ENCODE measurements around the gene EDC3. TPM values are rescaled to one million over a fixed set of nuclear protein-coding genes. Genes with fewer than 3 reads are reported as not detected.

EDC3 gene
- total and polyA plus RNA-seq, 11 donors, result 7.3 to 23.0 (median 16.5) TPM

DNA sequence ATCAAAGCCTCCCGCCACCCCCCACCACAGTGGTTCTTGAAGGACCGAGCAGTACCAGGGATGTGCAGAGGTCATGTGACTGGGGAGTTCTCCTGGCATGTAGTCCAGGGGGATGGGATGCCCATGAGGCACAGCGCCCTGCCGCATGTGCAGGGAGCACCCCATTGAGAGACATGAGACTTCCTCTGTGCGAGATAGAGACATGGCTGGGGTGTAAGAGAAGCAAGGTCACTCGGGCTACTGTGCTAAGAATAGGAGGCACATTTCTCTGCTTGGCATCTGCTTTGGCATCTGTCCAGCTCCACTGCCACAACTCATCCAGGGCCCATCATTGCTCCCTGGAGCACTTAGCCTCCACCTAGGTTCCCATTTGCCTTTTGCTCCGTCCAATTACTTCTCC, 31.9 kb upstream of the EDC3 start:
- DNase-seq (peak in 4 of 5 donors; percentile 62 to 77 (median 68)), ATAC-seq (peak; percentile 80 to 83 (median 82))
- WGBS, 4 donors, result 35 to 59% (median 54%) methylated on average over 4 to 7 of the region's 7 CpGs

DNA sequence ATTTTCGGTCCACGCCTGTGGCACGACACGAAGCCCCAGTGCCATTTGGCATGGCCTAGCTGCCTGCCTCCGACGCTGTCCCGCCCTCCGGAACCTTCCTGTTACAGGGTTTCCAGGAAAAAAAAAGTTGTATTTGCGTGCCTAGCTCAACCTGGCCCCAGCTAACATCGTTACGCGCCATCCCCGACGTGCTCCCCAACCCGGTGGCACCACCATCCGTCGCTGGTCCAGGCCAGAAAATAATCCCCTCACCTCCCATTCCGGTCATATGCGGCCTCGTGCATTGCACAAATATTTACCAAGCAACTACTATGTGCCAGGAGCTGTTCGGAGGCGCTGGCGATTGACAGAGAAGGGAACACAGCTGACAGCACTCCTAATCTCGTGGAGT, 30.9 kb upstream of the EDC3 start:
- H3K4me3 ChIP-seq, result peak overlapping the region in 11 of 12 donors; percentile 41 to 74 (median 59)
- H3K27ac ChIP-seq, result peak overlapping the region in 4 of 12 donors; percentile 52 to 76 (median 58)
- H3K27me3 ChIP-seq, result peaks cover 0 to 23% (median 0%) of the 10 kb centered on the region in 9 donors
- peaks cover 0 to 30% (median 14%) of the 10 kb centered on the region in 12 donors for H3K4me1 ChIP-seq
- no peak for TF ChIP-seq POLR2A (IDR thresholded peaks at IDR 0.05)
- TF ChIP-seq, protein P1, sequence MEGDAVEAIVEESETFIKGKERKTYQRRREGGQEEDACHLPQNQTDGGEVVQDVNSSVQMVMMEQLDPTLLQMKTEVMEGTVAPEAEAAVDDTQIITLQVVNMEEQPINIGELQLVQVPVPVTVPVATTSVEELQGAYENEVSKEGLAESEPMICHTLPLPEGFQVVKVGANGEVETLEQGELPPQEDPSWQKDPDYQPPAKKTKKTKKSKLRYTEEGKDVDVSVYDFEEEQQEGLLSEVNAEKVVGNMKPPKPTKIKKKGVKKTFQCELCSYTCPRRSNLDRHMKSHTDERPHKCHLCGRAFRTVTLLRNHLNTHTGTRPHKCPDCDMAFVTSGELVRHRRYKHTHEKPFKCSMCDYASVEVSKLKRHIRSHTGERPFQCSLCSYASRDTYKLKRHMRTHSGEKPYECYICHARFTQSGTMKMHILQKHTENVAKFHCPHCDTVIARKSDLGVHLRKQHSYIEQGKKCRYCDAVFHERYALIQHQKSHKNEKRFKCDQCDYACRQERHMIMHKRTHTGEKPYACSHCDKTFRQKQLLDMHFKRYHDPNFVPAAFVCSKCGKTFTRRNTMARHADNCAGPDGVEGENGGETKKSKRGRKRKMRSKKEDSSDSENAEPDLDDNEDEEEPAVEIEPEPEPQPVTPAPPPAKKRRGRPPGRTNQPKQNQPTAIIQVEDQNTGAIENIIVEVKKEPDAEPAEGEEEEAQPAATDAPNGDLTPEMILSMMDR (IDR thresholded peaks at IDR 0.05), result no peak
- no peaks in the 10 kb centered on the region for H3K36me3 ChIP-seq
- DNase-seq, result no peak
- intact Hi-C loops (cut with DNase I), result no loop called here
- WGBS, 4 donors, result 38 to 58% (median 55%) methylated on average over 20 to 24 of the region's 24 CpGs
- ATAC-seq, result no peak
- no peaks in the 10 kb centered on the region for H3K9me3 ChIP-seq

More for the DNA sequence above, 31.9 kb upstream of the EDC3 start:
- Histone ChIP-seq H3K27ac (peak overlapping the region in 6 of 12 donors; percentile 20 to 50 (median 47)), H3K36me3 (no peaks in the 10 kb centered on the region), H3K4me3 (no peak overlapping the region), H3K27me3 (peaks cover 0 to 25% (median 0%) of the 10 kb centered on the region in 9 donors), H3K4me1 (peaks cover 0 to 30% (median 14%) of the 10 kb centered on the region in 12 donors), H3K9me3 (no peaks in the 10 kb centered on the region)
- intact Hi-C loops (cut with DNase I), result no loop called here
- TF ChIP-seq POLR2A (IDR thresholded peaks at IDR 0.05), result no peak
- TF ChIP-seq, protein P1 (IDR thresholded peaks at IDR 0.05), result no peak

DNA sequence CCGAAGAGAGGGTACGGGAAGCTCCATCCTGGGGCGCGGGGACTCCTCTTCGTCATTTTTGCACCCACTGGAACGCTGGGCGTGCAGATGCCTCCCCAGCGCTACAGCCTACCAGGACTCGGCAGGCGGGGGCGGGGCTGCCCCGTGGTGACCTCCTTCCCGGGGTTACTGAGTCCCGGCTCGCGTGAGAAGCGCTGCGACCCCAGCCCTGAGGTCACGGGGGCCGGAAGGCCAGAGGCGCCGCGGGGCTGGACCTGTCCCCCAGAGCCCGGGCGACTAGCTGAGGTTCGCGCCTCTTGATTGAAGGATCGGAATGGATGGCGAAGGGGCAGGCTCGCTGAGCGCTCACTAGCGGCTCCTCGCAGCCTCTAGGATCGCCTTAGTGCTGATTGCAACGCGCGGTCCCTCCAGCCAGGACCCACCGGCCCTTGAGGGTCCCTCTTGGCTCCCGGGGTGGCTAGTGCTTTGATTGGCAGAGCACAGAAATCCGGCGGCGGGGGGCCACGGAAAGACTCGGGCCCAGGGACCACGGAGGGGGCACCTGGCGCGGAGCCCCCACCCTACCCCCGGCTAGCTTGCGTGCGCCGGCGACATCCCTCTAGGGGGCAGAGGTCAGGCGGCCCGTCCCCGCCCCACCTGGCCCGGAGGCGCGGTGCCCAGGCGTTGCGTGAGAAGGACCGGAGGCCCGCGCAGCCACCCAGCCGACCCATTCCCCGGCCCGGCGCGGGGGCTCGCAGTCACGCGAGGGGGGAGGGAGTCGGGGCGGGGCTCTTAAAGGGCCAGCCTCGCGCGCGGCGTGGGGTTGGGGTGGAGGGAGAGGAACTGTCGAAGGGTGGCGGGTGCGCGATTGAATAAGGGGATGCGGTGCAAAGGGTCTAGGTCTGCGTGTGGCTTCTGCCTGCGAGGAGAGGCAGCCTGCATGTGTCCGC, 30.3 kb upstream of the EDC3 start:
- peak overlapping the region; percentile 41 to 74 (median 58) for H3K4me3 ChIP-seq
- 0 to 6% (median 2%) methylated on average over 20 to 86 of the region's 86 CpGs for WGBS, 4 donors
- no peaks in the 10 kb centered on the region for H3K36me3 ChIP-seq
- H3K27me3 ChIP-seq, result peaks cover 0 to 23% (median 0%) of the 10 kb centered on the region in 9 donors
- H3K4me1 ChIP-seq, result peaks cover 0 to 30% (median 14%) of the 10 kb centered on the region in 12 donors
- peak; percentile 21 to 70 (median 54) for DNase-seq
- ATAC-seq, result peak in 3 of 4 donors; percentile 49 to 66 (median 56)
- intact Hi-C loops (cut with DNase I), result no loop called here
- H3K27ac ChIP-seq, result peak overlapping the region in 9 of 12 donors; percentile 30 to 76 (median 50)
- TF ChIP-seq, protein P1 (IDR thresholded peaks at IDR 0.05), result peak in 1 of 12 donors; percentile 17
- TF ChIP-seq POLR2A (IDR thresholded peaks at IDR 0.05), result peak in 1 of 2 donors; percentile 15
- no peaks in the 10 kb centered on the region for H3K9me3 ChIP-seq

DNA sequence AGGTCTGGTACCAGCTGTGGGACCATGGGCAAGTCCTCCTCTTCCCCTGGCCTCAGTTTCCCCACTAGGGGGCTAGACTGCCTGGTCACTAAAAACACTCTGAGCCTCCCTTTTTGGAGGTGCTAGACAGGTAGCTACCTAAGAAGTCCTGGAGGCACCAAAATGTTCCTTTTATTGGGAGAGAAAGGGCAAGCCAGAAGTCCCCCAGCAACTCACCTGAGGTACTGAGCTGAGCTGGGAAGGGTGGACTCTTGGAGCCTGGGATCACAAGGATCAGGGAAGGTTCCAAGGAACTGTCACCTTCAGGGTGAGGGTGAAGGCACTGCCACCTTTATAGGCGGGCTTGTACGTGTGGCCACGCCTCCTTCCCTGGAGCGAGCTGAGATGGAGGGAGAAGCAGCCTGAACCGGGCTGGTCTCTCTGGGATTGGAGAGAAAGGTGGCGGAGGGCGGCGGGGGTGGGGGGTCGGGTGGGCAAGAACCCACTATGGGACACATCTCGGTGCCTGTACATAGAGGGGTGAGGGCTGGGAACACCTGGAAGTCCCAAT, 29.5 kb upstream of the EDC3 start, which contains the start of gene CYP1A1:
Gene CYP1A1 (minus strand): TSS at position 304 of the 550 bp plus-strand sequence. CDS start 2,431 bp downstream, outside the sequence.
- 1 to 10% (median 1%) methylated on average over 9 to 10 of the region's 10 CpGs for WGBS, 4 donors
- DNase-seq, result peak in 2 of 5 donors; percentile 31 to 39
- intact Hi-C loops (cut with DNase I), result no loop called here
- Histone ChIP-seq H3K27ac (peak within 1 kb of the TSS in 9 of 12 donors; percentile 30 to 76 (median 50)), H3K27me3 (peaks cover 0 to 23% (median 0%) of the 10 kb centered on the region in 9 donors), H3K9me3 (no peaks in the 10 kb centered on the region), H3K4me1 (peaks cover 0 to 30% (median 14%) of the 10 kb centered on the region in 12 donors), H3K36me3 (no peaks in the 10 kb centered on the region), H3K4me3 (peak within 1 kb of the TSS; percentile 41 to 74 (median 58))
- peak in 3 of 4 donors; percentile 41 to 50 (median 48) for ATAC-seq
- no peak for TF ChIP-seq POLR2A (IDR thresholded peaks at IDR 0.05)
- TF ChIP-seq, protein P1 (IDR thresholded peaks at IDR 0.05), result no peak

All from heart left ventricle (tissue), 16 donors.